G401 (cell line): ENCODE measurements around the gene CERK. TPM values are rescaled to one million over a fixed set of nuclear protein-coding genes. Genes with fewer than 3 reads are reported as not detected.
A peak's percentile ranks its signal among the peaks of the same experiment; 100 is the strongest.

Experiments used
- DNase-seq: peaks from one replicate; pipeline ENCODE4 v3.0.0-alpha.2; 2015; ENCODE audit warnings: low spot score
- in situ Hi-C: cut with HindIII; loops from 2 replicates; pipeline ENCODE4 v1.10.0; 2016; ENCODE audit warnings: low sequenced_read_pairs, mixed read lengths
- total RNA-seq: library from RNA; depleted of rRNA; stranded (reverse); fragments of >200 nt; shearing (Covaris generic); gene quantifications from 2 replicates; pipeline ENCODE4 v1.2.3, GENCODE V29; 2014

CERK gene
- total RNA-seq, 1 experiment from 2014 or later = 70.0 TPM

DNA sequence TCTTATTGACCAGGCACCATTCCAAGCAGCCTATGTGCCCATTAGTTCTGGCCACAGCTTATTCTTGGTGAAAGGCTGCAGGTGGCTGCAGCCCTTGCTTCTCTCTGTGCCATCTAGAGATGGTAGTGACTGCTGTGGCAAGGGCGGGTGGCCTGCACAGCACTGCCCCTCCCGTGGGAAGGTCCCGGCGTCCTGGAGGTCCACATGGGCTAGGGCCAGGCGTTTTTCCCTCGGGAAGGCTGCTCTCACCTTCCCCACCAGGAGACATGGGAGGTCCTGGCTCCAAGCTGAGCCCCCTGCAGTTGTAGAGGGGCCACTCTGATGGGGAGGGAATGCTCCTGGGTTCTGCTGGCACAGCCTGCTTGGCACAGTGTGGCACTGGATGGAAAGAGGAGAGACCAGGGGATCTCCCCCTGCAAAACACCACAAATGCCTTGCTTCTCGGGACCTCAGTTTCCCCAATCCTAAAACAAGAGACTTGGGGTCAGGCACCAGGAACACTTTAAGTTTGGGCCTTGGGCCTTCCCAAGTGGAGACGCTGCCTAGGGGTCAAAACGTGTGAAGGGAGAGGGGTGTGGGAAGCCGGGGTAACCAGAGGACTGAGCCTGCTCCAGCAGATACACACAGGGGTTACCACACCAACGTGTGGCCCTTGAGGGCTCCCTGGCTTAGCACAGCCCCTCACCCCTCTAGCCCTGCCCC is 14.4 kb upstream of the CERK start:
- in situ Hi-C loops = no loop called here
- DNase-seq = no peak

DNA sequence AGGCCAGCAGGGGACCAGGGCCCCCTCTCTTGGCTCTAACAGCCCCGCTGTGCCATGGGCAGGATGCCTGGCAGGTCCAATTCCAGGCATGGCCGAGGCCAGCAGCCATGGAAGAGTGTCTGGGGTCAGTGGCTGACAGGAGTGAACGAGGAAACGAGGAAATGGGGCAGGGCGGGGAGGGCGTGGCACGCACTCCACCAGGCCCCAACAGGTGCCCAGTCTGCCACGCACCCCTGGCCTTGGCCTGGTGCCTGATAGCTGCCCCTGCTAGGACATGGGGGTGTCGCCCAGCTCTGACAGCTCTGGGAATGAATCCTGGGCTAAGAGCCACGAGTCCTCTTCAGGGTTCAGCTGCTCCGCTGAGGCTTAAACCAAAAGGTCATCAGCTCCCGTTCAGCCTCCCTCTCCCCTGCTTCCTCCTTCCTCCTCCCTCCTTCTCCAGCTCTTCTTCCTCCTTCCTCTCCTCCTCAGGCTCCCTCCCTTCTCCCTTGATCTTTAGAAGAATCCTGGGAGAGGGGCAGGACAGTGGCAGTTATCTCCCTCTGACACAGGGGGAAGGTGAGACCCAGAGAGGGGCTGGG is 12.9 kb upstream of the CERK start:
- no peak for DNase-seq
- in situ Hi-C loops = no loop called here

DNA sequence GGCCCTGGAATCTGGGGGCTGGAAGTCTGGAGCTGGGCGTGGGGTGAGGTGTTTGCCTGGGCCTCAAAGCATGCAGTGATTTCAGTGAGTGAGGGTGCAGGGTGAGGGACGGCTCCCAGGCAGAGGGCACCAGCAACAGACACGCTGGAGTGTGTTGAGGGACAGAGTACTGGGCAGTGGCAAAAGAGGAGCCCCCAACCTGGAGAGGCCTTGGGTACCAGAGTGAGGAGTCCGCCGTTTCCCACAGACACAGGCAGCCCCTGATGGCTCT is 12.4 kb upstream of the CERK start:
- no peak for DNase-seq
- in situ Hi-C loops = no loop called here

DNA sequence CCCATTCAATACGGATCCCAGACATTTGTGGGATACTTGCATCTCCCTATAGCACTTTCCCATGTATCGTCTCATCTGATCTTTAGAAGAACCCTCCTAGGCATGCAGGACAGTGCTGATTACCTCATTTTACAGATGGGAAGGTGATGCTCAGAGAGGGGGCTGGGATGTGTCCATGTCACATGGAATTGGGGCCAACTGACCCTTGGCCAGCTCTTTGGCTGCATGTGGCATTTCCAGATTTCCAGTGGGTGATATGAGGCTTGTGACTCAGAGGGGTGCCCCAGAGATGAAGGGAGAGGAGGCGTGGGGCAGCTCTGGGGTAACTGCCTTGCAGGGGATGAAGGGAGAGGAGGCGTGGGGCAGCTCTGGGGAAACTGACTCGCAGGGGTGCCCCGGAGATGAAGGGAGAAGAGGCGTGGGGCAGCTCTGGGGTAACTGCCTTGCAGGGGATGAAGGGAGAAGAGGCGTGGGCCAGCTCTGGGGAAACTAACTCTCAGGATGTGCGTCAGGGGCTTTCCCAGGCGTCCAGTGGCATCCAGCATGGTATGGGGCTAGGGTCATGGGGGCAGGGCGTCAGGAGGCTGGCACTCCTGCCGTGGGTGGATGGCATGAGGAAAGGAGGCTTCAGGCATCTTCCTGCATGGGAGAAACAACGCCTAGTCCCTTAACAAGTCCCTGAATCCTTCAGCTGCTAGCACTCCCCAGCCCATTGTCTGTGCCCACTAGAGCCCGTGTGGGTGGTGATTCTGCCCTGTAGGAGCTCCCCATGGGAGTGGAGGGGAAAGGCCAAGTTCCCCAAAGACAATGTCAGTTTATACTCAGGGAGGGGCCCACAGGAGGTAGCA is 11.9 kb upstream of the CERK start:
- in situ Hi-C loops = no loop called here
- no peak for DNase-seq

DNA sequence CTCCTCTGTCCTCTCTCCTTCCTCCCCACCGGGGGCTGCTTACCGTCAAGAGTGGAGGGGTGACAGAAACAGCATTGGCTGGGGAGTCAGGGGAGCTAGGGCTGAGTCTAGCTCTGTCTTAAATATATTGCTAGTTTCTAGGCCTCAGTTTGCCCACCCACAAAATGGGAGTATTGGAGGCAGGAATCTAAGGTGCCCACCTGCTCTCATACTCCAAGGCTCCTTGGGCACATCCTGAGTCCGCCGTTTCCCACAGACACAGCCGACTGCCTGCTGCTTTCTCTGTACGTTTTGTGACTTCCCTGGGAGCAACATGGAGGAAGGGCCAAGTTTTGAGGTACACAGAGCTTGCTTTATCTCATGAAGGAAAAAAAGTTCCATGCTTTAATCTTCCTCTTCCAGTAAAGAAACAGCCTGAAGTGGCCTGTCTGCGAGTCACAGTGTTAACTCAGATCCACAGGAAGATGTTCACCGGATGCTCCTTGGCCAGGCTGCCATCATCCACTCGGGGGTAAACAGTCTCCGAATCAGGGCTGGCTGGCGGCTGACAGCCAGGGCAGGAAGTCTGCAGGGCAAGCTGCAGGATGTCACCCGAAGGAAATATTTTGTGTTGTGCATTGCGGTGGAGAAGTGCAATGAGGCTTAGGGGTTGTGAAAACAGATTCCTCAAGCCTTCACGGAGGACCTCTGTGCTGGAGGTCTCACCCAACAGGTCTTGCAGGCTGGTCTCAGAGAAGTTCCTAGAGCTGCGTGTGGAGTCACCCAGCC is 11.0 kb upstream of the CERK start:
- no peak for DNase-seq
- in situ Hi-C loops = no loop called here

DNA sequence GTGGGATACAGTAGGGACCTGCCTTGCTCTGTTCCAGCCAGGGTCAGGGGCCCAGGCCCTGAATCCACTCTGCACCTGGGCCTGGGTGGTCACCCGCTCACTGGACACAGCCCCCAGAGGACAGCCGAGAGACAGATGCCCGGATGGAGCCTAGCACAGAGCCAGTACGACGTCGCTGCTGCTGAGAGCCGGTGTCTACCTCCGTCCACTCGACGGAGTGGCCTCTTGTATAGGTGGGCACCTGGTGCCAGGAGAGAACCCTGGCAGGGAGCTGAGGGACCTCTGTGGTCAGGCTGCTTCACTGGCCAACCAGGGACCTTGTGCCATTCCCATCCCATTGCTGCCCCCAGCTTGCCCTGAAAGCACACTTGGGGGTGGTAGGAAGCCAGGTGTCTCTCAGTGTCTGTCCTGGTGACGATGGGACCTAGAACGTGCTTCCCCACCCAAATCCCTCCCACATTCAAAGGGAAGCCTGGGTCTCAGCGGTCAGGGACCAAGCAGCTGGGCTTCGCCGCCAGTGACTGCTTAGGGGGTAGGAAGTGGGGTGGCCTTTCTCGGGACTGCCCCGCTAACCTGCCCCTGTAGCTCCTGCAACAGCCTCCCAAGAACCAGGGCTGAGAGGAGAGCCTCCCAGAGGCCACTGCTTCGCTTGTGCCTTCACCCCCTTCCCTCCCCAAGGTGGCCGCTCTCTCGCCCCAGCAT is 10.3 kb upstream of the CERK start:
- no peak for DNase-seq
- in situ Hi-C loops = no loop called here

DNA sequence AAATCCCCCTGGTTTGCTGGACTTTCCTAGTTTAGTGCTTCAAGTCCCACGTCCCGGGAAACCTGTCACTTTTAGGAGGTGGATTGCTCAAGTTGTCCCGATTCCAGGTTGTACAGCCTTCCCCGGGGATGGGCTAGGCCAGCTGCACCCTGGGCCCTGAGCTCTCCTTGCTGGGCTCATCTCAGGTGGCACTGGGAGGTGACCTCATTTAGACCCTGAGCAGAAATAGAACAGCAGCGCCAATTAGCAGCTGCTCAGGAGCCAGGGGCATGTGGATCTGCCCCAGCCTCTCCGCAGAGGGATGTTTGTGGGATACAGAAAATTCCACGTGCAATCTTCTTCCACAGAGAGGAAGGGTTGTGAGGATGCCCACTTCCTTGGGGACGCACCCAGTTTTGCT is 9.6 kb upstream of the CERK start:
- DNase-seq = no peak
- in situ Hi-C loops = no loop called here

DNA sequence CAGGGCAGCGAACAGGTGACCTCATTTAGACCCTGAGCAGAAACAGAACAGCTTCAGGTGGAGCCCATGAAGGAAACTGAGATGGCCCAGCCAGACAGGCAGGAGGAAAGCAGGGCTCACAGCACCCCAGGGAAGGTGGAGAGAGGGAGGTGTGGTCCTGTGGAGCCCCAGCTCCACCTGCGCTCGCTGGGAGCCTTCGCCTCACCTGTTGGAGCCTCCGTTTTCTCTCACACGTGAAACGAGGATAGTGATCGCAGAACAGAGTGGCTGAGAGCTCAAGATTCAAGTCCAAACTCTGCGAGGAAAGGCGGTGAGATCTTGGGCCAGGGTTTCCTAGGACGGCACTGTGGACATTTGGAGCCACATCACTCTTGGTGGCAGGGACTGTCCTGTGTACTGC is 8.6 kb upstream of the CERK start:
- in situ Hi-C loops = no loop called here
- no peak for DNase-seq

DNA sequence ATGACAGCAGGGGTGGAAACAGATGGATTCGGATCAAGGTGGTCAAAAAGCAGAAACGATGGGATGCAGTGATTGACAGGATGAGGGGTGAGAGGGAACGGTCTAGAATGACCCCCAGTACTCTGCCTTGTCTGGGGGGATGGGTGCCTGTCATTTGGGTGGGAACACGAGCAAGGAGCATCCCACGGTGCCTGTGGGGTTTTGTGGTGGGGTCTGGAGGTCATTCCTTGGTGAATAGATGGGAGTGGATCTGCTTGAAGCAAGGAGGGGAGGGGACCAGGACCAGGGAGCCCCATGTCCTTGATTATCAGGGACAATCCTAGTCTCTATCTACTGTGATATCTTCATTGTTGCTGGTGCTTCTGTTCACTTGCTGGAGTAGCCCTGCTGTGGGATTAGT is 8.1 kb upstream of the CERK start:
- in situ Hi-C loops = no loop called here
- DNase-seq = no peak

DNA sequence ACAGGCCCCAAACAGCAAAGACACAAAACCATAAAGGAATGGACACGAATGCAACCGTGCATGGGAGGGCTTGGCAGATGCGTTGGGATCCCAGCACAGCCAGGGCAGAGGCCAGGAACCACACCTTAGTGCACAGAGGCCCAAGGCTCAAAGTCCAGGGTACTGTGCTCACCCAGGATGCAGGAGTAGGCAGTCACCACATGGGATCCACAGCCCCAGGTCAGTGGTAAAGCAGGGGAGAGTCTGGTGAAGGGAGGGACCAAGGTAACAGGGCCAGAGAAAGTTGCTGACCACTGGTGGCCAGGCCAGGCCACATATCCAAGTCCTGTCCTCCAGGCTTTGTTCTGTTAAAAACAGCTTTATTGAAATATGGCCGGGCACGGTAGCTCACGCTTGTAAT is 6.5 kb upstream of the CERK start:
- in situ Hi-C loops = no loop called here
- no peak for DNase-seq

DNA sequence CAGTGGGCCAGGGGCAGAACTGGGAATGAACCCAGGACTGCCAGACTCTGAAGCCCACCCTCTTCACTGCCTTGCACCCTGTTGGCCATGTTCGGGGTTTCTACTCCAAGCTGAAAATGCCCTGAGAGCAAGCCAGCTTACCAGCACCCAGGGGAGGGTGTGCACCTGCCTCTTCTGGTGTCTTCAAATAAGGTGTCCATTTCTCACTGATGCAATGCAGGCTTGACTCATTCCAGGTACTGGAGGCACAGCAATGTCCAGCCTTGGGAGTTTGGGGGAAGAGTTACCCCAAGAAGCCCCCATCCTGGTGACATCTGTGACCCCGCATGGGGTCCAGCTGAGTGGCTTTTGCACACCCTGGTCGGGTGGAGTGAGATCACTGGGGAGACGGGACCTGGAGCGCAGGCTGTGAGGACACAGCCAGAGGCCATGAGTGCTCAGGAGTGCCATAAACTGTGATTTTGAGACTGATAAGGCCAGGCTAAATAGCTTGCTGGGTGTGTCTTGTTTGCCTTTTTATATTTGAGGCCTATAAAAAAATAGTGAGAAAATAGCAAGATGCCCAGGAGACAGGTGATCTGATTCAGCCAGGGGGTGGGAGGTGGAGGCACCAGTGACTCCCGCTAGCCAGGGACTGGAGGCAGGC is 4.6 kb upstream of the CERK start:
- in situ Hi-C loops = no loop called here
- no peak for DNase-seq

DNA sequence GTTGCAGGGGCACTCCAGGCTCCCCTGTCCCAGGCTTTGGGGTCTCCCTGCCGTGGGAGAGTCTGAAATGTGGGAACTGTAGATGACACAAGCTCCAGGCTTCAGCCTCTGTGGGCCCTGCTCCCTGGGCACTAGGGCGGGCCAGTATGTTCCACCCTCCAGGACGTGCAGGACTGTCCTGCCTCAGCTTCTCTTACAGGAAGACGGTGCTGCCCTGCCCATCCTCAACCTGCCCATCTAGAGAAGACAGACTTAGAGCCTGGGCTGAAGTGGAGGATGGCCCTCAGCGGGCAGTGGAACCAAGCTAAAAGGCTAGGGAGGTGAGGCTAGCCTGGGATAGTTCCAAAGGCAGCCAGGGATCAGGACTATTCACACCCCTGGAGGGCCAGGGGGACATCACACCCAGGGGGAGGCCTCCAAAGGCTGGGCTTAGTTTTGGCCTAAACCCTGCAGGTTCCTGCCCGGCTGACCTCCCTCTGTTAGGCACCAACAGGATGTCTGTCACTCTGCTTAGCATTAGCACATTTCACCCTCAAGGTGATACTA is 4.0 kb upstream of the CERK start:
- no peak for DNase-seq
- in situ Hi-C loops = no loop called here

DNA sequence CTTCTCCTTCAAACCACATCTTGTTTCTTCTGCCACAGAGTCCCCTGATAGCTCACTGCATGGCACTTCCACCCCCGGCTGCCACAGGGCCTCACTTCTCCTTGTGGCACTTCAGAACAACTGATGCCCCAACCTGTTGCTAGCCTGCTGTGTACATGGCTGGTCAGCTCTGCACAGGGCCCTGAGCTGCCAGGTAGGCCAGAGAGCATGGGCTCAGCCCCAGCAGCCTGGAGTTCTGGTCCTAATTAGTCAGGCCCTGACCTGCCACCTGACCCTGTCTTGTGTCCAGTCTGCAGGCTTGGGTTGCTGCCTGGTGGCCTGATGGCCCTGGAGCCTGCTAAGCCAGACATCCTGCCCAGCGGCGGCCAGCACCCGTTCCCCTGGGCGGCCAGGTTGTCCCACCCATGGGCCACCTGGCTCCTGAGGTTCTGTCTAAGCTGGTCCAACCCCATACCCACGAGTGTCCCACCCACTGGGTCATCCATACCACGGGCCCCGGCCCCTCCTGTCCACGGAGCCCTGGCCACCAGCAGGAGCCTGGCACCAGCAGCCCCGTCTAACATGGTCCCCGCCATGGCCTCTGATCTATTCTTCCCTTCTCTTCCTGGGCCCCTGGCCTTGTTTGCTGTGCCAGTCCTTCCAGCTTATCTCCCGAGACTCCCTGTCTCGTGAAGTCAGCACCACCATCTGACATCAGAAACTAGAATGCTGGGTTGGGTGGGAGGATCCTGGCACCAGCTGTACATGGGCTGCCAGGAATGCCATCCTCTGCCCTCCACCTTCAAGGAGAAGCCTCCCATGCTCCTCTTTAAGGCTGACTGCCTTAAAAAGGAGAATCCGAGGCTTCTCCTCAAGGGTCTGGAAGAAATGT is 3.1 kb upstream of the CERK start:
- in situ Hi-C loops = no loop called here
- DNase-seq = no peak

DNA sequence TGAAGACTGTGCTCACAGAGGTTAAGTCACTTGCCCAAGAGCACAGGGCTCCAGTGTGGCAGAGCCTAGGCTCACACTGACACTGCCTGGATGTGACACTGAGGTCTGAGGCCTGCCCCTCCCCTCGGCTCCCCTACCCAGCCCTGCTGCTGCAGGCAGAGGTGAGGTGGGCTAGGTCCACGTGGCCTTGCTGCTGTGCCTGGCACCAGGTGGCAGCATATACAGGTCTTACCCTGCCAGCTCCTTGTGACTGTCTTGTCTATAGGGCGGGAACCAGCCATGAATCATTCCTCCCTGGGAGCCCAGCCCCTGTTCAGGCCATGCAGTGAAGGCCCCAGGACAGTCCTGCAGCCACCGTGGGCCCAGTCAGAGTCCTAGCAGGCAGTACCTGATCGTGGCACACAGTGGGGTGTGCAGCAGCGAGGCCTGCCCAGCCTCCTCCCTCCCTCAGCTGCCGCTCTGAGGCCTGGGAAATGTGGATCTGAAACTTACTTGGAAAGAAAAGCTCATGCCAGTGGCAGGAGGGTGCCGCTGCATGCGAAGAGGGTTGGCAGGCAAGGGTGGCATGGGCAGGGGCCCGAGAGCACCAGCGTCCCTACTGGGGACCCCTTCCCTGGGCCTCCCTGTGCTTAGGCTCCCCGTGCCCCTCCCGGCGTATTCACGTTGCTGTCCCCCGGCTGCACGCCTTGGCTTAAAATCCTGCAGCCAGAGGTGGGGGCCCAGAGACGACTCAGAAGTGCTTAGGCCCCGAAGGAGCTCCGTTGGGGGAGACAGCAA is 1.2 kb upstream of the CERK start:
- in situ Hi-C loops = no loop called here

DNA sequence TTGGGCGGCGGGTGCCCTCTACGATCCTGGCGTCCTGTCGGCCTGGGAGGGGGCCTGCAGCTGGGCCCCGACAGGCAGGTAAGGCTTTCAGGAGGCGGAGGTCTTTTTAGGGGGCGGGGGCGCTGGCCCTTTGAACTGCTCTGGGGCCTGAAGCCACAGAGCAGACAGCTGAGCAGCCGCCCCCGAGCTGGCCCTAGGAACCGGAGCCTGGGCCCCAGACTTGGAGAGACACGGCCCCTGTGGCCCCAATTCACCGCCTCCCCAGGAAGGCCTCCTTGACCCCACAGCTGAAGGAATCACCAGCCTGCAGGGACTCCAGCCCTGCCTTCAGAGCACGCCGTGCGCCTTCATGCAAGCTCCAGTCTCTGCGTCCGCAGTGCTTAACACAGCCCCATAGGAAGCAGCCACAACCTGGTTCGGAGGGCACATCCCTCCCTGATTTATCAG is 618 bp upstream of the CERK start:
- in situ Hi-C loops = no loop called here

More for the DNA sequence above, 1.2 kb upstream of the CERK start:
- peak; percentile 42 for DNase-seq

DNA sequence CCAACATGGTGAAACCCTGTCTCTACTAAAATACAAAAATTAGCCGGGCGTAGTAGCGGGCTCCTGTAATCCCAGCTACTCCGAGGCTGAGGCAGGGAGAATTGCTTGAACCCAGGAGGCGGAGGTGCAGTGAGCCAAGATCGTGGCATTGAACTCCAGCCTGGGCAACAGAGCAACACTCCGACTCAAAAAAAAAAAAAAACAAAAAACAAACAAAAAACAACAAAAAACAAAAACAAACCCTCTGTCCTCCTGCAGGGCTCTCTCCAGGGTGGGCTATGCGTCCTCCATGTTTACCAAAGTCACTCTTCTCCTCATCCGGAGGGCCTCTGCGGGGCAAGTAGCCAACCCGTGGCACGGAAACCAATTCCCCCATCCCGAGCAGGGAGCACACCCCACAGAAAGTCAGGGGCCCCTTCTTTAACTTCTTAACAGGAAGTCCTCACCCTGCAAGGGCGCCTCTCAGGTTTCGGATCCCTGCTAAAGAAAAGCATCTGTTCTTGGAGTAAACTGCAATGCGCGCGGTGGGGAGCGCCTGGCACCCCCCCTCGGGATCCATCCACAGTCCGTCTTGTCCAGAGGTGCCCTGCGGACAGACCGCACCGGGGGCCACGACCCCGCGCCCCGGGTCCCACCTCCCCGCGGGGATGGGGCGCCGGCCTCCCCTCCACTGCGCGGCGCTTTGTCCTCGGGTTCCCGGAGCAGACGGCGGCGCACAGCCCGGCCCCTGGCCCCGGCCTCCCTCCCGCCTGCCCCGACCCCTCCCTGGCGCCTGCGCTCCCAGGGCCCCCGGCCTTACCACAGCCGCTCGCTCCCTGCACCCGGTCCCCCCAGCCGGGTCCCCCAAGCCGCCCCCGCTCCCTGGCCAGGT is 712 bp downstream of the CERK start:
- peak; percentile 23 for DNase-seq
- in situ Hi-C loops = no loop called here

More for the DNA sequence above, 618 bp upstream of the CERK start:
- DNase-seq = peak; percentile 40
